ENCODE measurements around the gene CCDC127. TPM values are rescaled to one million over a fixed set of nuclear protein-coding genes. Genes with fewer than 3 reads are reported as not detected.
"Not testable (repeated sequence)": the region's sequence is repeated elsewhere in the genome, so short reads cannot be mapped to it uniquely, and the experiment has no call there.

The CCDC127 gene
- total and polyA plus RNA-seq, 4 donors: 1.1 to 2.6 (median 2.1) TPM

GRCh38 chr5:230711-231110 lies 12.8 kb upstream of the CCDC127 start:
- 98% methylated on average over 14 of the region's 14 CpGs for WGBS
- Histone ChIP-seq H3K27me3 (ENCODE audit: control insufficient read depth in 4 of 4, insufficient read depth in 4 of 4, low read length in 3 of 4) (no peaks in the 10 kb centered on the region), H3K9me3 (ENCODE audit: control insufficient read depth in 4 of 4, low read length in 3 of 4) (no peaks in the 10 kb centered on the region), H3K4me3 (ENCODE audit: low read depth in 1 of 3, low read length in 3 of 3) (no peak overlapping the region), H3K9ac (ENCODE audit: low read depth in 1 of 2, low read length in 2 of 2) (no peak overlapping the region), H3K4me1 (ENCODE audit: control insufficient read depth in 4 of 4, insufficient read depth in 4 of 4, low read length in 3 of 4) (no peaks in the 10 kb centered on the region), H3K27ac (ENCODE audit: low read depth in 1 of 2, low read length in 2 of 2) (no peak overlapping the region), H3K36me3 (ENCODE audit: control insufficient read depth in 4 of 4, insufficient read depth in 3 of 4, low read depth in 1 of 4, low read length in 3 of 4) (peaks cover 17 to 64% (median 61%) of the 10 kb centered on the region in 4 donors)
- no peak for DNase-seq (ENCODE audit: low spot score)
- TF ChIP-seq SP1 (IDR thresholded peaks at IDR 0.05): no peak
- no peak for TF ChIP-seq CTCF (IDR thresholded peaks at IDR 0.05; ENCODE audit: low read depth, low read length, missing input control)
- no peak for TF ChIP-seq ATF3 (IDR thresholded peaks at IDR 0.05)
- TF ChIP-seq GABPA (IDR thresholded peaks at IDR 0.05 in 1 of 2, conservative IDR thresholded peaks at IDR 0.05 in 1 of 2): no peak
- no peak for TF ChIP-seq TAF1 (conservative IDR thresholded peaks at IDR 0.05)
- no peak for TF ChIP-seq HNF4G (IDR thresholded peaks at IDR 0.05)
- TF ChIP-seq REST (IDR thresholded peaks at IDR 0.05): no peak
- no peak for TF ChIP-seq EGR1 (IDR thresholded peaks at IDR 0.05; ENCODE audit: low read depth in 2 of 2)
- TF ChIP-seq RXRA (IDR thresholded peaks at IDR 0.05): no peak
- TF ChIP-seq YY1 (IDR thresholded peaks at IDR 0.05): no peak
- TF ChIP-seq, protein P1, sequence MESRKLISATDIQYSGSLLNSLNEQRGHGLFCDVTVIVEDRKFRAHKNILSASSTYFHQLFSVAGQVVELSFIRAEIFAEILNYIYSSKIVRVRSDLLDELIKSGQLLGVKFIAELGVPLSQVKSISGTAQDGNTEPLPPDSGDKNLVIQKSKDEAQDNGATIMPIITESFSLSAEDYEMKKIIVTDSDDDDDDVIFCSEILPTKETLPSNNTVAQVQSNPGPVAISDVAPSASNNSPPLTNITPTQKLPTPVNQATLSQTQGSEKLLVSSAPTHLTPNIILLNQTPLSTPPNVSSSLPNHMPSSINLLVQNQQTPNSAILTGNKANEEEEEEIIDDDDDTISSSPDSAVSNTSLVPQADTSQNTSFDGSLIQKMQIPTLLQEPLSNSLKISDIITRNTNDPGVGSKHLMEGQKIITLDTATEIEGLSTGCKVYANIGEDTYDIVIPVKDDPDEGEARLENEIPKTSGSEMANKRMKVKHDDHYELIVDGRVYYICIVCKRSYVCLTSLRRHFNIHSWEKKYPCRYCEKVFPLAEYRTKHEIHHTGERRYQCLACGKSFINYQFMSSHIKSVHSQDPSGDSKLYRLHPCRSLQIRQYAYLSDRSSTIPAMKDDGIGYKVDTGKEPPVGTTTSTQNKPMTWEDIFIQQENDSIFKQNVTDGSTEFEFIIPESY (IDR thresholded peaks at IDR 0.05): no peak
- TF ChIP-seq JUND (IDR thresholded peaks at IDR 0.05): no peak
- TF ChIP-seq RAD21 (IDR thresholded peaks at IDR 0.05): no peak
- TF ChIP-seq, protein P2, sequence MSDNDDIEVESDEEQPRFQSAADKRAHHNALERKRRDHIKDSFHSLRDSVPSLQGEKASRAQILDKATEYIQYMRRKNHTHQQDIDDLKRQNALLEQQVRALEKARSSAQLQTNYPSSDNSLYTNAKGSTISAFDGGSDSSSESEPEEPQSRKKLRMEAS (IDR thresholded peaks at IDR 0.05): no peak

GRCh38 chr5:228886-229285 lies 10.9 kb upstream of the CCDC127 start:
- H3K9ac ChIP-seq (ENCODE audit: low read depth in 1 of 2, low read length in 2 of 2): no peak overlapping the region
- no peak overlapping the region for H3K27ac ChIP-seq (ENCODE audit: low read depth in 1 of 2, low read length in 2 of 2)
- DNase-seq (ENCODE audit: low spot score): no peak
- no peaks in the 10 kb centered on the region for H3K4me1 ChIP-seq (ENCODE audit: control insufficient read depth in 4 of 4, insufficient read depth in 4 of 4, low read length in 3 of 4)
- no peaks in the 10 kb centered on the region for H3K27me3 ChIP-seq (ENCODE audit: control insufficient read depth in 4 of 4, insufficient read depth in 4 of 4, low read length in 3 of 4)
- H3K36me3 ChIP-seq (ENCODE audit: control insufficient read depth in 4 of 4, insufficient read depth in 3 of 4, low read depth in 1 of 4, low read length in 3 of 4): peaks cover 21 to 65% (median 62%) of the 10 kb centered on the region in 4 donors
- no peaks in the 10 kb centered on the region for H3K9me3 ChIP-seq (ENCODE audit: control insufficient read depth in 4 of 4, low read length in 3 of 4)
- no peak overlapping the region for H3K4me3 ChIP-seq (ENCODE audit: low read depth in 1 of 3, low read length in 3 of 3)
- TF ChIP-seq GABPA (IDR thresholded peaks at IDR 0.05 in 1 of 2, conservative IDR thresholded peaks at IDR 0.05 in 1 of 2) (no peak), TAF1 (conservative IDR thresholded peaks at IDR 0.05) (no peak), JUND (IDR thresholded peaks at IDR 0.05) (no peak), RAD21 (IDR thresholded peaks at IDR 0.05) (no peak)
- WGBS: 95% methylated on average over 3 of the region's 3 CpGs

GRCh38 chr5:227375-227774 lies 9.4 kb upstream of the CCDC127 start:
- H3K36me3 ChIP-seq (ENCODE audit: control insufficient read depth in 4 of 4, insufficient read depth in 3 of 4, low read depth in 1 of 4, low read length in 3 of 4): peaks cover 15 to 57% (median 51%) of the 10 kb centered on the region in 4 donors
- not testable (repeated sequence) for H3K27ac ChIP-seq (ENCODE audit: low read depth in 1 of 2, low read length in 2 of 2); DNase-seq (ENCODE audit: low spot score); H3K4me1 ChIP-seq (ENCODE audit: control insufficient read depth in 4 of 4, insufficient read depth in 4 of 4, low read length in 3 of 4); H3K9ac ChIP-seq (ENCODE audit: low read depth in 1 of 2, low read length in 2 of 2); H3K9me3 ChIP-seq (ENCODE audit: control insufficient read depth in 4 of 4, low read length in 3 of 4); H3K27me3 ChIP-seq (ENCODE audit: control insufficient read depth in 4 of 4, insufficient read depth in 4 of 4, low read length in 3 of 4); H3K4me3 ChIP-seq (ENCODE audit: low read depth in 1 of 3, low read length in 3 of 3)
- 84% methylated on average over 17 of the region's 17 CpGs for WGBS
